Tibial nerve (tissue), 4 donors: ENCODE data around the gene NDUFA6.

ENCODE experiments used
- EP300 ChIP-seq, 2 donors: sonication (generic); formaldehyde crosslinking; IDR thresholded peaks; one replicate each; pipeline ENCODE4 v1.6.1; 2017; ENCODE audit warnings: antibody characterized with exemption in 2 of 2, mild to moderate bottlenecking in 1 of 2
- TF ChIP-seq, protein P1 (sequence below), 5 experiments: fragments of 200-600 bp in 3 of 5; fragments of 450-650 bp in 2 of 5; sonication (generic) in 3 of 5; IDR thresholded peaks; one replicate each; pipeline ENCODE4 v1.5.1; 2016 to 2019; ENCODE audit warnings: antibody characterized with exemption in 5 of 5, mild to moderate bottlenecking in 3 of 5, moderate library complexity in 2 of 5

DNA sequence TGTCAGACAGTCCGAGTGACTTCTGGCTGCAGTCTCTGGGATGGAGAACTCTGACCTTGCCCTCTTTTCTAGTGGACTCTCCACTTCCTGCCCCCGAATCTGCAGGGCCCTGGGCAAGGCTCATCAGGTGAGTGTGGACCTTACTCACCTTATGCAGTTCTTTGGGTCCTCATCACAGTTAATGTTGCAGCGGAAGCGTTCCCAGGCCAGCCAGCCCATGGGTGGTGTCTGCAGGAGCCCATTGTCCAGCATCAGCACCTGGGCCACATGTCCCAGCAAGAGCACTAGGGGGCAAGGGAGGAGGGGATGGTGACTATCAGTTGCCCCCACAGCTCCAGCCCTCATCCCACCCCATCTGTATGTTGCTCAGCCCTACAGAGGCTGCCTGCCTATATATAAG lies 22.3 kb downstream of the NDUFA6 start:
- TF ChIP-seq, protein P1, sequence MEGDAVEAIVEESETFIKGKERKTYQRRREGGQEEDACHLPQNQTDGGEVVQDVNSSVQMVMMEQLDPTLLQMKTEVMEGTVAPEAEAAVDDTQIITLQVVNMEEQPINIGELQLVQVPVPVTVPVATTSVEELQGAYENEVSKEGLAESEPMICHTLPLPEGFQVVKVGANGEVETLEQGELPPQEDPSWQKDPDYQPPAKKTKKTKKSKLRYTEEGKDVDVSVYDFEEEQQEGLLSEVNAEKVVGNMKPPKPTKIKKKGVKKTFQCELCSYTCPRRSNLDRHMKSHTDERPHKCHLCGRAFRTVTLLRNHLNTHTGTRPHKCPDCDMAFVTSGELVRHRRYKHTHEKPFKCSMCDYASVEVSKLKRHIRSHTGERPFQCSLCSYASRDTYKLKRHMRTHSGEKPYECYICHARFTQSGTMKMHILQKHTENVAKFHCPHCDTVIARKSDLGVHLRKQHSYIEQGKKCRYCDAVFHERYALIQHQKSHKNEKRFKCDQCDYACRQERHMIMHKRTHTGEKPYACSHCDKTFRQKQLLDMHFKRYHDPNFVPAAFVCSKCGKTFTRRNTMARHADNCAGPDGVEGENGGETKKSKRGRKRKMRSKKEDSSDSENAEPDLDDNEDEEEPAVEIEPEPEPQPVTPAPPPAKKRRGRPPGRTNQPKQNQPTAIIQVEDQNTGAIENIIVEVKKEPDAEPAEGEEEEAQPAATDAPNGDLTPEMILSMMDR (IDR thresholded peaks at IDR 0.05): no peak
- TF ChIP-seq EP300 (IDR thresholded peaks at IDR 0.05): no peak
